Stimulated activated naive B cell treated with anti-CD40 and anti-IgM and Interleukin-4, amounts not matched to agents 10 μg/mL and 1 μg/mL and 100 μg/mL, for 72 hours (primary cell): Measurements from ENCODE around the gene HOXB13.

Experiments used
- ATAC-seq, 2 donors: fragments of 150-1000 bp; cut with Tn5 transposase; replicated peaks; 2 replicates each; pipeline ENCODE4 v1.10.0; 2021; ENCODE audit warnings: moderate library complexity in 1 of 2
- DNase-seq: peaks from one replicate; pipeline ENCODE4 v3.0.0; 2021
- H3K27ac Mint-ChIP-seq: one replicate; pipeline ENCODE4 v1.8.0; 2022; ENCODE audit warnings: mild to moderate bottlenecking, mixed read lengths
- H3K27me3 Mint-ChIP-seq, 2 donors: one replicate each; pipeline ENCODE4 v1.8.0; 2022; ENCODE audit warnings: mixed read lengths in 2 of 2
- H3K36me3 Mint-ChIP-seq, 2 donors: one replicate each; pipeline ENCODE4 v1.8.0; 2022; ENCODE audit warnings: mixed read lengths in 2 of 2, mild to moderate bottlenecking in 1 of 2
- H3K4me1 Mint-ChIP-seq, 2 donors: one replicate each; pipeline ENCODE4 v1.8.0; 2022; ENCODE audit warnings: mixed read lengths in 2 of 2, mild to moderate bottlenecking in 1 of 2
- H3K4me3 Mint-ChIP-seq, 2 donors: one replicate each; pipeline ENCODE4 v1.8.0; 2022; ENCODE audit warnings: mild to moderate bottlenecking in 2 of 2, mixed read lengths in 2 of 2, moderate library complexity in 1 of 2
- H3K9me3 Mint-ChIP-seq, 2 donors: one replicate each; pipeline ENCODE4 v1.8.0; 2022; ENCODE audit warnings: mixed read lengths in 2 of 2, mild to moderate bottlenecking in 1 of 2

The HOXB13 gene

GRCh38 chr17:48738803-48739526 lies 10.4 kb upstream of the HOXB13 start:
- DNase-seq (no peak), ATAC-seq (no peak)
- Mint-ChIP-seq H3K36me3 (peaks cover 0 to 3% of the 10 kb centered on the region in 2 donors), H3K27me3 (peaks cover 77 to 87% of the 10 kb centered on the region in 2 donors), H3K27ac (peak overlapping the region; percentile 57), H3K9me3 (peaks cover 0 to 2% of the 10 kb centered on the region in 2 donors), H3K4me3 (peak overlapping the region; percentile 41 to 50), H3K4me1 (peaks cover 8 to 24% of the 10 kb centered on the region in 2 donors)

DNA sequence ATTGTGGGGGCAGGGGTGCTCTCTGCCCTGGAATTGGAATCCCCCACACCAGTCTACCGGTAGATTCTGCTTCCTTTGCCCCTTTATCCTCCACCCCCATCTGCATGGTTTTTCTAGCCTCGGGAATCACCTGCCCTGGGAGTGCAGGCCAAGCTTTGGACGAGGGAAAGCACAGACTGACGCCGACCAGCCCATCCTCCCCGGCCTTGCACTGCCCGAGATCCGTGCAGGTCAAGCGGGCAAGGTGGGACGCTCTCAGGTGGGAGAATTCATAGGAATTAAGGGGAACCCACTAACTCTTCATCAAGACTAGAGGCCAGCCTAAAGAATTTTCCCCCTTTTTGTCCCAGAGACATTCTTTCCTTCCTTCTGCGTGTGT lies 9.9 kb upstream of the HOXB13 start:
- no peak for ATAC-seq
- peaks cover 0 to 2% of the 10 kb centered on the region in 2 donors for H3K9me3 Mint-ChIP-seq
- H3K27me3 Mint-ChIP-seq: peaks cover 78 to 87% of the 10 kb centered on the region in 2 donors
- no peak overlapping the region for H3K4me3 Mint-ChIP-seq
- peaks cover 14 to 29% of the 10 kb centered on the region in 2 donors for H3K4me1 Mint-ChIP-seq
- H3K27ac Mint-ChIP-seq: no peak overlapping the region
- H3K36me3 Mint-ChIP-seq: peaks cover 1 to 3% of the 10 kb centered on the region in 2 donors
- DNase-seq: no peak

DNA sequence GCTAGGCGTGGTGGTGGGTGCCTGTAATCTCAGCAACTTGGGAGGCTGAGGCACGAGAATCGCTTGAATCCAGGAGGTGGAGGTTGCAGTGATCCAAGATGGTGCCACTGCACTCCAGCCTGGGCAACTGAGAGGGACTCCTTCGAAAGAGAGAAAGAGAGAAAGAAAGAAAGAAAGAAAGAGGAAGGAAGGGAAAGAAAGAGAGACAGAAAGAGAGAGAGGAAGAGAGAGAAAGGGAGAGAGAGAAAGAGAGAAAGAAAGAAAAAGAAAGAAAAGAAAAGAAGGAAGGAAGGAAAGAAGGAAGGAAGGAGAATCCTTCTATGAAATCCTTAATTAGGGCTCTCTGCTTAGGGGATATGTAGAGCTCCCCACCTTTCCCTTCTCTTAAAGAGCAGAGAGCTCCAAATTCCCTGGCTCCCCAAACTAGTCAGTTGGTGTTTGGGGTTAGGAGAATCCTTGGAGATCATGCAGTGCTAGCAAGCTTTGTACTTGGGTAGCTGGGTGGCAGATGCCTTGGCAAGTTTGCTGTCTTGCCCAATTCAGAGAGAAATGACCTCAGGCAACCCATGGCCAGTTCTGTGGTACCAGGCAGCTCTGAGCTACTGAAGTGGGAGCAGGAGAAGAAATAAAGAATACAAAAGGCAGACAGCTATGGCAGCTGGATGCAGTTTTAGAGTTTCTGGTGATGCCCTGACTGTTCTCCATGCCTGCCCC lies 8.9 kb upstream of the HOXB13 start:
- Mint-ChIP-seq H3K4me1 (peaks cover 17 to 38% of the 10 kb centered on the region in 2 donors), H3K27ac (no peak overlapping the region), H3K9me3 (peaks cover 0 to 2% of the 10 kb centered on the region in 2 donors), H3K4me3 (no peak overlapping the region), H3K36me3 (peaks cover 1 to 3% of the 10 kb centered on the region in 2 donors), H3K27me3 (peaks cover 77 to 87% of the 10 kb centered on the region in 2 donors)
- ATAC-seq: no peak
- DNase-seq: no peak

GRCh38 chr17:48735062-48735351 lies 6.5 kb upstream of the HOXB13 start:
- Mint-ChIP-seq H3K36me3 (peaks cover 1 to 3% of the 10 kb centered on the region in 2 donors), H3K27me3 (peaks cover 79 to 91% of the 10 kb centered on the region in 2 donors), H3K9me3 (peaks cover 0 to 2% of the 10 kb centered on the region in 2 donors), H3K4me1 (peaks cover 17 to 38% of the 10 kb centered on the region in 2 donors), H3K4me3 (no peak overlapping the region), H3K27ac (no peak overlapping the region)
- no peak for ATAC-seq
- DNase-seq: no peak

DNA sequence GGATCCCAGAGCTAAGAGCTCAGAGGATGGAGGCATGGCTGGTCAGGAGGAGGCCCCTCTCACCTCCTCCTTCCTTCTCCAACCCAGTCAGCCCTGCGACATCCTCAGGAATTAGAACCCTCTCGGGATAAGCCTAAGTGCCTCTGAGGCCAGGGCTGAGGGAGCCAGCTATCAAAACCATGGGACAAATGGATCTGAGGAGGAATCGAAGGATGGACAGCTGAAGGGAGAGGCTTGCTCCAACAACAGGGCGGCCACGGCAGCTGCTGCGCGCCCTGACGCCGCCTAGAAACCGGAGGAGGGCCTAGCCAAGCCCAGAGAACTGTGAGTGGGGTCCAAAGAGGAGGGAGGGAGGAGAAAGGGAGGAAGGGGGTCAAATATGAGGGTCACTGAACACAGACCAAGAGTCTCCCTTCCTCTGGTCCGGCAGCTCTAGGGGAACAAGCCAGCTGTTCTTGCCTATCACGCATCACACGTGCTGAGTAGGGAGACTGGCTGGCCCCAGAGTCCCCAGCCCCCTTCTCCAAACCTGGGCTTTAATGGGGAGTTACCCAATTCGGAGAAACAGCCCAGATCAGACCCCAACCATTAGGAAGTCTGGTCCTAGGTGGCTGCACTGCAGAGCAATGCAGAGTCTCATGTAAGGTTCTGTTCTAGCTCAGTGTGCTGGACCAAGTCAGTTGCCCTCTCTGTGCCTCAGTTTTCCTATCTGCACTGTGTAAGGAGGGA lies 5.9 kb upstream of the HOXB13 start:
- Mint-ChIP-seq H3K4me1 (peaks cover 18 to 39% of the 10 kb centered on the region in 2 donors), H3K36me3 (peaks cover 1 to 3% of the 10 kb centered on the region in 2 donors), H3K4me3 (no peak overlapping the region), H3K9me3 (peaks cover 0 to 2% of the 10 kb centered on the region in 2 donors), H3K27ac (no peak overlapping the region), H3K27me3 (peaks cover 80 to 94% of the 10 kb centered on the region in 2 donors)
- no peak for ATAC-seq
- DNase-seq: no peak

GRCh38 chr17:48733632-48734328 lies 5.2 kb upstream of the HOXB13 start:
- H3K4me1 Mint-ChIP-seq: peaks cover 23 to 38% of the 10 kb centered on the region in 2 donors
- peak overlapping the region; percentile 22 to 48 for H3K4me3 Mint-ChIP-seq
- peaks cover 80 to 94% of the 10 kb centered on the region in 2 donors for H3K27me3 Mint-ChIP-seq
- peaks cover 0 to 1% of the 10 kb centered on the region in 2 donors for H3K36me3 Mint-ChIP-seq
- no peak for ATAC-seq
- DNase-seq: no peak
- peak overlapping the region; percentile 49 for H3K27ac Mint-ChIP-seq
- H3K9me3 Mint-ChIP-seq: peaks cover 0 to 2% of the 10 kb centered on the region in 2 donors

DNA sequence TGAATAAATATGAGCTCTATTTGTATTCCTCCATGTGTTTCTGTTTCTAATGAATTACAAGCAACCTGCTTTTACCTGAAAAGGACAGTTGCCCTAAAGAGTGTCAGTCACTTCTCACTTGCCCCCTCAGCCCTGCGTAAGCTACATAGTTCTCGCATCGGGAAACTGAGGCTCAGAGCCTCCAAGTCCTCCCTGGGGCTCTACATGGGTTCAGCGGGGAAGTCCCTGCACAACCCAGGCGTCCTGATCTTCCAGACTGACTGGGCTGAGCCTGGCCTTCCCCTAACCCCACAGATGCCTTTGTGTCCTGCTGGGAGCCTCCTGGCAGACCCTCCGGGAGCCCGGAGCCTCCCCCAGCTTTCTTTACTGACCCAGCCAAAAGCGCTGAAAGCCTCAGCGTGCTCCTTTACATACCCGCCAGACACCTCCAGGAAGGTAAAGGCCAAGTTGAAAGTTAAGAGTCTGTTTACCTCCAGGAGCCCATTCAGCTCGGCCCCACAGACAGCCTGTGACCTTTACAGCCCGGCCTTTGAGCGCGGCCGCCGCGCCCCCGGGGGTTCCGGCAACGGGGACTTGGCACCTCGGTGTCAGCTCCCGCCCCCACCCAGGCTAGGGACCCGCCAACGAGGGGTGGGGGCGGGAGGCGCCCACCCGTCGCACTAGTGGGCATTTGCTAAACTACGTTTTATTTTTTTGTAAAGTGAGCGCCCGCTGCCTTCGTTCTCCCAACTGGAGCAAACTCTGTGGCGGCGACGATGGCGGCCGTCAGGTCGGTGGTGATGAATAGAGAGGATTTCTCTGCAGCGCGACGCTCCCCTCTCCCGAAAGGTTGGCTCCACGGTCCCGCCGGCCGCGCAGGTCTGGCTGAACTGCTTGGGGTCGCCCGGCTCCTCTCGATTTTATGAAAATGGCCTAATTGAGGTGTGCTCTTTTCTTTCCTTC lies 4.4 kb upstream of the HOXB13 start:
- peaks cover 28 to 43% of the 10 kb centered on the region in 2 donors for H3K4me1 Mint-ChIP-seq
- peaks cover 0 to 2% of the 10 kb centered on the region in 2 donors for H3K9me3 Mint-ChIP-seq
- peak overlapping the region; percentile 49 for H3K27ac Mint-ChIP-seq
- peak overlapping the region; percentile 22 to 48 for H3K4me3 Mint-ChIP-seq
- ATAC-seq (no peak), DNase-seq (no peak)
- peaks cover 79 to 96% of the 10 kb centered on the region in 2 donors for H3K27me3 Mint-ChIP-seq
- H3K36me3 Mint-ChIP-seq: peaks cover 0 to 3% of the 10 kb centered on the region in 2 donors

DNA sequence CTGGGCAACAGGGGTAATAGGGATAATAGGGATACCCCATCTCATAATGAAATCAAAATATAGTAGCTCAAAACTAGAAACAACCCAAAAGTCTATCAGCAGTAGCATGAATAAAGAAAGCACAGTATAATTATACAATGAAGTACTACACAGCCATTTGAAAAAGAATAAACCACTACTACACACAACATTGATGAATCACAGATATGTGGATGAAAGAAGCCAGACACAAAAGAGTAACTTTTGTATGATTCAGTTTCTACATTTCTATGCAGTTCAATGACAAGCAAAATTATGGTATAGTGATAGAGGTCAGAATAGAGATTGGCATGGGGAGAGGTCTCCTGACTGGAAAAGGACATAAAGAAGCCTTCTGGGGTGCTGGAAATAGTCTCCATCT lies 2.8 kb upstream of the HOXB13 start:
- DNase-seq (no peak), ATAC-seq (no peak)
- peaks cover 83 to 97% of the 10 kb centered on the region in 2 donors for H3K27me3 Mint-ChIP-seq
- H3K4me3 Mint-ChIP-seq: no peak overlapping the region
- H3K4me1 Mint-ChIP-seq: peaks cover 30 to 49% of the 10 kb centered on the region in 2 donors
- H3K36me3 Mint-ChIP-seq: peaks cover 0 to 3% of the 10 kb centered on the region in 2 donors
- H3K9me3 Mint-ChIP-seq: no peaks in the 10 kb centered on the region
- H3K27ac Mint-ChIP-seq: no peak overlapping the region

GRCh38 chr17:48730240-48730550 lies 1.6 kb upstream of the HOXB13 start:
- Mint-ChIP-seq H3K9me3 (no peaks in the 10 kb centered on the region), H3K27me3 (peaks cover 84 to 97% of the 10 kb centered on the region in 2 donors), H3K4me1 (peaks cover 30 to 56% of the 10 kb centered on the region in 2 donors), H3K36me3 (peaks cover 0 to 3% of the 10 kb centered on the region in 2 donors), H3K27ac (no peak overlapping the region), H3K4me3 (no peak overlapping the region)
- ATAC-seq (no peak), DNase-seq (no peak)

DNA sequence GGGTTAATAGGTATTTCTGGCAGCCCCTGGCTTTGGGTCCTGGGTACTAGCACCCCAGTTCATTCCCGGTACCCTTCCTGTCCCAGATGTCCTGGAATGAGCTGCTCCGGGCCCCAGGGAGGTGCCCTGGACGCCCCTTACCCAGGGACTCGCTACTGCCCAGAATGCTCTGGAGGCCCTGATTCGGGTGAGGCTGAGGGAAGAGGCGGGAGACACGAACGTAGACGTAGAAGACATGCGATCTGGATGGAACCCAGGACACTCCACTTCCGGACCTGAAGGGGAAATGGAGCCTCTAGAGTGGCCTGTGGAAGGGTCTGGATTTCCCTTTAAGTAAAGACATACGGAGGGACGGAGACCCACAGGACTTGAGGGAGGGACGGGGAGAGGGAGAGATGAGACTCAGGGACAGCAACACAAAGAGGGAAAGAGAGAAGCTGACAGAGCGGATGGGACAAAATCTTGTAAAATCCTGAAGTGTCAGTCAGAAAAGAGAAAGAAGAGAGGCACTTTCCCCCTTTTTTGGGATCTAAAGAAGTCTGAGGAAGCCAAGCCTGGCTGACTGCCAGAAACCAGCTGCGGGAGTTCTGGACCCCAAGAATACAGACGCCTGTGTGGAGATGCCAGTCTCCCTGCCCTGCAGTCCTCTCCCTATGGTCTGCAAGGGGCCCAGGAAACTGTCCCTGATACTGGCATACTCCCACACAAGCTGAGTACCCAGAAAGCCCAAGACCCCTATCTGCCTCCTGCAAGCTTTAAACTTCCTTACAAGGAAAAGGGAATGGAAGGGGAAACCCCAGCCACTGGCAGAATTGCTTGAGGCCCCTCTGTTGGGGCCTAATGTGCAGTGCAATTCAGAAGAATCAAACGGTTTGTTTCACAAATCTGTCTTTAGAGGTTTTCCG lies 1.0 kb upstream of the HOXB13 start:
- Mint-ChIP-seq H3K27me3 (peaks cover 84 to 97% of the 10 kb centered on the region in 2 donors), H3K4me3 (no peak overlapping the region), H3K36me3 (peaks cover 0 to 4% of the 10 kb centered on the region in 2 donors), H3K9me3 (no peaks in the 10 kb centered on the region), H3K27ac (no peak overlapping the region), H3K4me1 (peaks cover 30 to 56% of the 10 kb centered on the region in 2 donors)
- no peak for DNase-seq
- ATAC-seq: no peak

DNA sequence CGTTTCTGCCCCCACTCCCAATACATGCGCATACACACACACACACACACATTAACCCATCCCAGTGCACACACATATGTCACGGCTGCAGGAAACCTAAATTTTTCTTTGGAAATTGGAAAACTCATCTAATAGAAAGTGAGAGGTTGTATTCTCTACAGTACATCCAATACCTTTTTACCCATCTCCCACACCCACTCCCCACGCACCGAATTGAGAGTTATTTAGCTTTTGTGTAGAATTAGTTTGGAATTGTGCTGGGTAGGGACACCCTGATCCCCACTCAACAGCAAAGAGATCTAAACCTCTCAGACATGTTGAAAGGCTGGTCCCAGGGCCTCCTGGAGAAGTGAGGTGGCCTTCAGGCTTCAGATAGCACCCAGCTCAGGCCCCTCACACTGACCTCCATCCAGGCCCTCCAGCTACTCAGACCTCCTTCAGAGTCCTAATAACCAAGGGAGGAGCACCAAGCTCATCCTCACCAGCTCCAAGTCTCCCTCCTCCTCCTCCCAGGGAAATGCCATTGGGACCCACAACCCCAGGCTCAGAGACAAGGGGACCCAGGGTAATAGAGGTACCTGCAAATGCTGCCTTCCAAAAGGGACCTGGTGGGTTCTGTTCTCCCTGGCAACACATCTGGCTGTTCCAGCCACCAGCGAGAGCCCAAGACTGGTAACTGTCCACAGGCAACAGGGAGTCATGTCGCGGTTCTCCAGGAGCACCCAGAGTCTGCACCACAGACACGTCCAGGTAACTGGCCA lies 955 bp downstream of the HOXB13 start:
- Mint-ChIP-seq H3K4me3 (peak overlapping the region; percentile 59 to 67), H3K4me1 (peaks cover 21 to 56% of the 10 kb centered on the region in 2 donors), H3K36me3 (peaks cover 0 to 5% of the 10 kb centered on the region in 2 donors), H3K27ac (peak overlapping the region; percentile 57), H3K27me3 (peaks cover 86 to 97% of the 10 kb centered on the region in 2 donors), H3K9me3 (no peaks in the 10 kb centered on the region)
- no peak for DNase-seq
- ATAC-seq: peak; percentile 38 to 50

DNA sequence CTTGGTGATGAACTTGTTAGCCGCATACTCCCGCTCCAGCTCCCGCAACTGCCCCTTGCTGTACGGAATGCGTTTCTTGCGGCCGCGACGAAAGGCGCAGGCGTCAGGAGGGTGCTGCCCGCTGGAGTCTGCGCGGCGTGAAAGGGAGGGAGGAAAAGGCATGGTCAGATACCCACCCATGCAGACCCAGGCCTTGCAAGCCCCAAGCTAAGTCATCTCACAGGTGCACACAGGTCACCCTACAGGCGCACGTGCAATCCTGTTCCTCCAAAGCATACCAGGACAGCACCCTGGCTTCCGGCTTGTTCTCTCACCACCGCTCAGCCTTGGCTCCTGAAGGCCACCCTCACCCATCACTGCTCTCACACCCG lies 1.6 kb downstream of the HOXB13 start:
- peaks cover 21 to 56% of the 10 kb centered on the region in 2 donors for H3K4me1 Mint-ChIP-seq
- ATAC-seq (peak; percentile 52 to 54), DNase-seq (no peak)
- H3K9me3 Mint-ChIP-seq: no peaks in the 10 kb centered on the region
- peak overlapping the region in 1 of 2 donors; percentile 52 for H3K4me3 Mint-ChIP-seq
- H3K27ac Mint-ChIP-seq: peak overlapping the region; percentile 57
- peaks cover 88 to 97% of the 10 kb centered on the region in 2 donors for H3K27me3 Mint-ChIP-seq
- peaks cover 0 to 5% of the 10 kb centered on the region in 2 donors for H3K36me3 Mint-ChIP-seq
